Ecto neural progenitor cell (in vitro differentiated cells): ENCODE data around the gene TUNAR.

Experiments
- DNase-seq: peaks from one replicate; pipeline ENCODE4 v3.0.0-alpha.2; 2018; ENCODE audit warnings: low spot score

The TUNAR gene

GRCh38 chr14:95876761-95877538 lies at the start of gene TUNAR:
TUNAR (plus strand) TSS chr14:95876832.
- DNase-seq: peak; percentile 74

DNA sequence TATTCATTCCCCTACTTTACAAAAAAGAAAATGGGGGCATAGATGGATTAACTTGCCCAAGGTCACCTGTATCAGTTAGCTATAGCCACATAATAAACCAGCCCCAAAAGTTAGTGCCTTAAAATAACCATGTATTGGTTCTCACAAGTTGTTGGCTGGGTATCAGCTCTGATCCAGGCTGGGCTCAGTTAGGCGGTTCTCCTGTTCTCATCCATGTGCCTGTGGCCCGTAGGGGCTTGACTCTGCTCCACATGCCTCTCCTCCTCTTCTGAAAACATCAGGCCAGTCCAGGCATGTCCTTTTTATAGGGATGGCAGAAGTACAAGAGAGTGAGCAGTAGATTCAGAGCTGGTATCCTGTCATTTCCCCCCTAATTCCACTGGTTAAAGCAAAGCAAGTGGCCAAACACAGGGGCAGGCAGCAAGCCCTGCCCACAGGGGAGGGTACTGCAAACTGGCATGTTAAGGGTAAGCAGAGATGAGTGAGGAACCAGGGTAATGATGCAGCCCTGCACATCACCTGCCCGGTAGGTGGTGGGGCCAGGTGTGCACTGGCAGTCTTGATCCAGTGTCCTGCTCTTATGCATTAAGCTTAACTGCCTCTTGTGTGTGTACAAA lies 47.9 kb upstream of the TUNAR start:
- no peak for DNase-seq

DNA sequence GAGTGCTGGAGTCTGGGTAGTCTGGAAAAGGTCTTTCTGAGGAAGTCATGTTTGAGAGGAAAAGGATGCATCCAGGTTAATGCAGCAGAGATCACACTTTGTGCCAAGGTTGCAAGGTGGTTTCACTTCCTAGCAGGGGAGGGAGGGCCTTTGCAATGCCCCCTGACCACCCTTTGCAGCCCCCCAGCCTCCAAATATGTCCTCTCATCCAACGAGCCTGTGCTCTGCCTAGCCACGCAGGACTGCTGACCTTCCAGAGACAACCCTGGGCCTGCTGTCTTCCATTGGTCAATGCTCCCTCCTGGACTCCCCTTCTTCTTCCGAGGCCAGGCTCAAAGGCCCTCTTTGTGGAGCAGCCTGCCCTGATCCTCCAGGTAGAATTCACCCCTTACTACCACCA lies 47.3 kb upstream of the TUNAR start:
- DNase-seq: no peak

GRCh38 chr14:95830386-95830785 lies 46.2 kb upstream of the TUNAR start:
- DNase-seq: no peak

- no peak for DNase-seq
Measured at GRCh38 chr14:95831041-95831440, 45.6 kb upstream of the TUNAR start.

GRCh38 chr14:95831468-95831867 lies 45.2 kb upstream of the TUNAR start:
- peak; percentile 30 for DNase-seq

- peak; percentile 35 for DNase-seq
Measured at GRCh38 chr14:95832012-95832411, 44.6 kb upstream of the TUNAR start.

GRCh38 chr14:95833429-95833828 lies 43.2 kb upstream of the TUNAR start:
- DNase-seq: peak; percentile 31

DNA sequence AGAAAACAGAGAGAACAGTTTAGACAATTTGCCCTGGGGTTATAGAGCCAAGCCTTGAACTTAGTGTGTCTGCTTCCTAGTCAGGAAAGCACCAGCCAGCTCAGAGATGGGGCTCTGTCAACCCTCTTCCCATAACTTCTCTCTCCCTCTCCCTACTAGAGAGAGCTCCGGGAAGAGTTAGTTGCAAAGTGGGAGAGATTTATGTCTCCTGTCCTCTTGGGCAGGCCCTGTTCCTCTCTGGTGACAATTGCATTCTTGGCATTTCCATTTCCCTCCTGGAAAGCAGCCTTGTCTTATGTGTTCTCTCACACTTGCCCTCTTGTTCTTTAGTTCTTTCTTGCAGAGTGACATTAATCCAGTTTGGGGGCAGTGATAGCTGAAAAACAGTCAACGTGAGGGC lies 42.1 kb upstream of the TUNAR start:
- DNase-seq: peak; percentile 23

GRCh38 chr14:95835121-95835730 lies 41.4 kb upstream of the TUNAR start:
- peak; percentile 16 for DNase-seq

GRCh38 chr14:95838862-95839261 lies 37.8 kb upstream of the TUNAR start:
- DNase-seq: no peak

GRCh38 chr14:95840094-95840700 lies 36.4 kb upstream of the TUNAR start:
- DNase-seq: no peak

- DNase-seq: no peak
Measured at GRCh38 chr14:95841668-95842067, 35.0 kb upstream of the TUNAR start.

- DNase-seq: no peak
Measured at GRCh38 chr14:95849761-95850160, 26.9 kb upstream of the TUNAR start.

DNA sequence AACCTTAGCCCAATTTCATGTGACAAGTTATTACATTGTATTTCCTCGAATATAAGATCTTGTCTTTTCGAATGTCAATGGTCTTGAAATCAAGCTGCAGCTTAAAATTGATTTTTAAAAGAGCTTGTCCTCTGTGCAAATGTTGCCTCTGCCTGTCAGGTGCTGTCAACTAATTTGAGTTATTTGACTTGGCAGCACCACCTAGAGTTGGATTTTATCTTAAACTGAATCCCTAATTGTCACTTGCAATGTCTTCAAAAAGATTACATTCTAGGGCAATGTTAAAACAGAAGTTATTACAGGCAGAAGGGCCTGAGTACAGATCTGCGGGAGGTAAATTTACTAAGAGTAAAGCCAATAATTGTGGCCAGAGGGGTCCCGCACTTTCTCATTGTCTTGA lies 26.2 kb upstream of the TUNAR start:
- DNase-seq: no peak

DNA sequence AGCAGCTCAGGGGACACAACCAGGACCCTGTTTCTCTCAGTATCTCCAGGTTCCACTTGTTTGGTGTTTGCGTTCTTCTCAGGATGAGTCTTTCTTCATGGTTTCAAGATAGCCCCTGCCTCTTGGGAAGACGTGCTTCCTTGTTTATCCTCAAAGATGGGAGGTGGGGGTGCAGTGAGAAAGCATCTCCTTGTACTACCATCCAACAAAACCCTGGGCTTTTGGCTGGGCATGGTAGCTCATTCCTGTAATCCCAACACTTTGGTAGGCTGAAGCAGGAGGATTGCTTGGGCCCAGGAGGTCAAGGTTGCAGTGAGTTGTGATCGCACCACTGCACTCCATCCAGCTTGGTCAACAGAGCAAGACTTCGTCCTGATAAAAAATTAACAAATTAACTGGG lies 21.0 kb upstream of the TUNAR start:
- no peak for DNase-seq

- DNase-seq: no peak
Measured at GRCh38 chr14:95857275-95857674, 19.4 kb upstream of the TUNAR start.

GRCh38 chr14:95858893-95859292 lies 17.7 kb upstream of the TUNAR start:
- DNase-seq: no peak

DNA sequence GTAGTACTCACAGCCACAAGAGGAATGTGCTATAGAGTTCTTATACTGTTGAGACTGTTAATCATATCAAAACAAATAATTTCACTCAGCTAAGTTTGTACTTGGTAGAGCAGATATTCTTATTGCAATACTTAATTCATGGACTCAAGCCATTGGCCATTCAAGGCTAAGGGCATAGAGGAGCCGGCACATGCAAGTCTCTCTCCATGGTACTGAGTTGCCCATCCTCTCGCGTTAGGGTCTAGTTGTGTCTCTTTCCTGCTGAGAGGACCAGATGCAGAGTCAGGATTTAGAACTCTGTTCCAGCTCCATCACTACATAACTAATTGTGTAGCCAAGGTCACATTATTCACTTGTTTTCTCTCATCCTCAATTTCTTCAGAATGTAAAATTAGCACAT lies 14.4 kb upstream of the TUNAR start:
- DNase-seq: no peak

DNA sequence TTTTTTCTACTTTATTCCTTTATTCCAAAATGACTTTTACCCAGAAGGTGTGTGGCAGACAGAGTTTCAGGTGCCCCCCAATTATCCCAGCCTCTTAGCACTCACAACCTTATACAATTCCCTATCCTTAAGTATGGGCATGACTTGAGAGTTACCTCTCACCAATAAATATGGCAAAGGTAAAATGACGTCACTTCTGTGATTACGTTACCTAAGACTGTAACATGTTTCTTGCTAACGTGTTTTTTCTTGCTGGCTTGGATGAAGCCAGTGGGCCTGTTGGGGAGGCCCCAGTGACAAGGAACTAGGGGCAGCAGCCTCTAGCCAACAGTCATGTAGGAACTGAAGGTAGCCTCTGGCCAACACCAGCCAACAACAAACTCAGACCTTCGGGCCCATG lies 13.3 kb upstream of the TUNAR start:
- no peak for DNase-seq

DNA sequence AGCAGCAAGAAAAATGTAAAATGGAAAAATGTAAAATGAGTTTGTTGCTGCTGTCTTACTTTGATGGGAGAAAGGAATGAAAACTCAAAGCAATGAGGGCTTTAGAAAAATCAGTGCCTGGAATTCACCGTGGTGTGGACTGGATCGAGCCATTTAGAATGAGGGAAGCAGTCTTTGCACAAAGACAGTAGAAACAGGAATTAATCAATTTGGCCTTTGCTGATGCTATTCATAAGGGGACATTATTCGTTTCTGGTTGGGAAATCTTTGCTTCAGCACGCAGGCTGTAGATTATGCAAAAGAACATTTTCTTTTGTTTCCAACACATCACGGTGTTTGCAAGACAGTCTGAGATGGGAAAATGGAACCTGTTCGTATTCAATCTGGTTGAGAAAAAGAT lies 6.9 kb upstream of the TUNAR start:
- no peak for DNase-seq

- no peak for DNase-seq
Measured at GRCh38 chr14:95870772-95871171, 5.9 kb upstream of the TUNAR start.

GRCh38 chr14:95871531-95871930 lies 5.1 kb upstream of the TUNAR start:
- no peak for DNase-seq
